NCI-H446 treated with DMSO at 0.1 percent for 48 hours (cell line): Measurements from ENCODE around the gene HS3ST4.
"Not testable (repeated sequence)": the region's sequence is repeated elsewhere in the genome, so short reads cannot be mapped to it uniquely, and the experiment has no call there.

Experiments used
- DNase-seq: peaks from one replicate; lab custom pipeline; 2025; lab: John Stamatoyannopoulos, UW

Gene HS3ST4

DNA sequence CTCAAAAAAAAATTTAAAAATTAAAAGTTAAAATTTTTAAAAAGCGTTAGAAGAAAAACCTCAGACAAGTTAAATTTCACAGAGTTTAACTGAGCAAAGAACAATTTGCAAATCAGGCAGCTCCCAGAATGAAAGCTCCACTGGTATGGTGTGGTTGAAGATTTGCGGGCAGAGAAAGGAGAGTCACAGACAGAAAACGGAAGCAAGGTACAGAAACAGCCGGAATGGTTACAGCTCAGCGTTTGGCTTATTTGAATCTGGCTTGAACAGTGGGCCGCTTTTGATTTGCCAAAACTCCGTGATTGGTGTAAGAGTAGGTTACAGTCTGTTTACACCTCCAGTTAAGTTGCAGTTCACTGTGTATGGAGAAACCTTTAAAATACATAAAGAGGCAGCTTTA, 297.1 kb downstream of the HS3ST4 start:
- no peak for DNase-seq

DNA sequence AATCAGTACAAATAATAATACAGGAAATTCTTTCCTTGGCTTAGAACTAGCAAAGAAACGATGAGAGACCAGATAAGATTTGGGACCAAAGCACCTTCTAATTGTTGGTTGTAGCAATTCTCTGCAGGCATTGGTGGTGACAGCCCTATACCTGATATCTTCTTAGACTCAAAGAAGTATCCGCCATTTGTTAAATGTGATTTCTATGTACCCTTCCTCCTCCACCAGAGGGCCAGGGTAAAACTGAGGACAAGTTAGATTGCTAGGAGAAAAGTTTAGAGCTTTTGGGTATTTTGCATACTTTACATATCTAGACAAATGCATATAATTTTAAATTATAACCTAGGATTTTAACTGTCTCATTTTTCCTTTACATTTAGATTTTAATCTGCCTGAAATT, 304.3 kb downstream of the HS3ST4 start:
- no peak for DNase-seq

DNA sequence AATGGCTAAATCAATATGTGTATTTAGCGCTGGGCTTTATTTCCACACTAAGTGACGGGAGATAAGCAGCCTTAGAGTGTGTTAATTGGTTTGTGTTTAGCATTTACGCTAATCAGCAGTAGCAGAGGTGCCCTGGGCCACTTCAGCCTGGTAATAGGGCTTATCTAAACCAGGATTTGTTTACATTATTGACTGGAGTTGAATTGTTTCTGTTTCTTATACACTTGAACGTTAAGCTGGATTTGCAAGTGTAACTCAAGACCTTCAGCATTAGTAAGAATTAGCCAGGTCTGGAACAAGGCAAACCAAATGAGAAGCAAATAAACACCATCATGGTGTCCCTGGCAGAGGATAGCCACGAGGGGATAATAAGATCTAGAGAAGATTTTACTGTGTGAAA, 313.6 kb downstream of the HS3ST4 start:
- DNase-seq, result no peak

DNA sequence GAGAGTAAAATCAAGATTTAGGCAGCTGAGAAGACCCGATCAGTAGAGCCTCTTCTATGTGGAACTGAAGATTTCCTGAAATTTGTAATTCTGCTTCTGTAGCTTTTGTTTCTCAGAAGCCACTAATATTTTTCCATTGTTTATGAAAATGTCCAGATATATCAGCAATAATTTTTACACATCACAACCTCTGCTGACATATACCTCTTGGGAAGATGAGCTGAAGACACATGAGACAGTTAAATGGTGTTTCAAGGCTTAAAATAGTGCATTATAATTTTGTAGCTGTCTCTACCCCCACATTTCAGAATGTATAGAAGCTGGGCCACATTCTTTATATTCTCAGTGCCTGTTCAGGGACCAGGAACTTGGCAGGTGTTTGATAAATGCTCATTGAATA, 320.6 kb downstream of the HS3ST4 start:
- no peak for DNase-seq

DNA sequence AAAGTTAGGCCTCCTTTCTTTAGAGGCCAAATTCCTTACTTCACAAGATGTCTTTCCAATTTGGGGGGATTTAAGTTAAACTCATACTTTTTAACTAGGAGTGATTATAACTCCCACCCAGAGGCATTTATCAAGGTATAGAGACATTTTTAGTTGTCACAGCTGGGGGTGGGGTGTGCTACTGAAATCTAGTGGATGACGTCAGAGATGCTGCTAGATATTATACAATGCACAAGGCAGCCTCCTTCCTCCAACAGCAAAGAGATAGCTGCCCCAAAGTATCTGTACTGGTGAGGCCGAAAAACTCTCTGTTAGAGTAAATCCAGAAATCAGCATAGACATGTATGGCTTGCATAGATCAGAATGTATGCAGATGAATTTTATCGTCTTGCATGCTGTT, 324.0 kb downstream of the HS3ST4 start:
- no peak for DNase-seq

DNA sequence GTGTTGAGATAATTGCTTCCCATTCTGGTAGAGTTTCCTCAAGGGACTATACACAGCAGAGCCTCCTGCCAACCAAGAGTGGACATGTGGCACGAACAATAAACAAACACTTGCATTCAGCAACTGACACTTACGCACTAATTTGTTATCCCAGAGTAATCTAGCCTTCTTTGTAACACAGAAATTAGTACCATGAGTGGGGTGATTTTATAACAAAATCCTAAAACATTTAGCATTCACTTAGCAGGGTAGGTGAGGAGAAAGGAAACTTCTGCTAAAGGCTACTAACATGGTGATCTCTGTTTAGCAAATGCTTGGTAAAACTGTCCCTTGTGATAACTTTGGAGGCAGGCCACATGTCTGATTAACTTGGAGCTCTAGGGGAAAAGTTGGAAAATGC, 325.2 kb downstream of the HS3ST4 start:
- no peak for DNase-seq

DNA sequence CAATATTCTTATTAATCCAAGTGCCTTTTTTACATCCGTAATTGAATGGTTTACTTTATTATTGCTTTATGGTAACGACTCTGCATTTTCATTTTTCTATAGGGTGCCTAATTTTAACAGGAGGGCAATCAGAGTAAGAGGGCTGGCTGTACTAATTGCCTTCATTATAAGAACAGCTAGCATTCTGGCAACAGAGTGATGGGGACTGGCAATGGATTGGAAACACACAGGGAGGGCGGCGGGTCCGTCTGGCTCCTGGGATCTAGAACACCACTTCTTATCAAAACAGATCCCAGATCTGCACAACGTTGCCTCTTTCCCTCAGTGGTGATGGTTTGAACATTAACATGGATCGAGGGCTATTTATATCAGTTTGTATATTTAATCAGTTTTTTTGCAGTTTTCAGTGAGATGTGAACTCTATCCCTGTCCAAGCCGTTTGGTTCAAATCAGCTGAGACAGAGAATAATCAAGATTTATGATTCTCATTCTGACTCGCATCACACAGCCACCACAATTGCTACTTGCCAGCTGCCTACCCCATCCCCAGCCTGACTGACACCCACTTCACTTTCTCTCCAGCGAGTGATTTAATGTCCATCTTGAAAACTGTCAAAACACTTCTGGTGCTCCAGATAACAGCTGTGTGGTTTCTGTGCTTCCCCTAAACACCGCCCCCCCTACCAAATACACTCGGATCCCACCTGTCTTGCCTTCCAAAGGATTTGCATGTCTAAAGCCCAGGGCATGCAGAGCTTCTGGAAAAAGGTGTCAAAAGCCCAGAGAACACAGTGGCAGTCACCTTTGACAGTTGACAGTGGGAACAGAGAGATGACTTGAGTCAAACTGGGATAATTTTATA, 327.9 kb downstream of the HS3ST4 start:
- no peak for DNase-seq

DNA sequence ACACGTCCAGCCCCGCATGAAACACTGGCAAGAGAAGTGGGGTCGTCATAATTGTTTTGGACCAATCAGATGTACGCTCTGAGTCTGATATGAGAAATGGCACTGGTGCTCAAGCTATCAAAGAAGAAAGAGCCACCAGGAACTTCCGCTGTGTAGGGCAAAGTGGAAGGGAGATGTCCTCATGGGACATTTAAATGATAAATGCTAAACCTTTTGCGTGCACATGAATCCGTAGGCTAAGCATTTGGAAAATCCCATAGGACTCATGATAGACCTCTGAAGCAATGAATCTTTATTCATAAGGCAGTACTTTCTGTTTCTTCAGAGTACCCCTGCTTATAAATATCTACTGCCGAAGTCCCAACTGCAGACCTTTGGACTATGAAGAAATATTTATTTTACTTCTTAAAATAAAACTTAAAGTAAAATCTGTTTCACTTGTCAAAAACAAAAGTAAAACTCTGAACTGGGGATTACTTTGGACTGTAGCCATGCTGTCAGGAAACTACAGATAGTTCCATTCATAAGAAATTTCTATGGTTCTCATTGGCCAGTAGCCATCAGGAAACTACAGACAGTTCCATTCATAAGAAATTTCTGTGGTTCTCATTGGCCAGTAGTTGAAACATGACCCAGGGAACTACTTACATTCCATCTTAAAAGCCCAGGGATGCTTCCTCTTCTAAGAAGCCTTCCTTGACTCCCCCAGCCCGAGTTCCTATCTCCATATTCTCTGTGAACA, 335.1 kb downstream of the HS3ST4 start:
- DNase-seq, result no peak

DNA sequence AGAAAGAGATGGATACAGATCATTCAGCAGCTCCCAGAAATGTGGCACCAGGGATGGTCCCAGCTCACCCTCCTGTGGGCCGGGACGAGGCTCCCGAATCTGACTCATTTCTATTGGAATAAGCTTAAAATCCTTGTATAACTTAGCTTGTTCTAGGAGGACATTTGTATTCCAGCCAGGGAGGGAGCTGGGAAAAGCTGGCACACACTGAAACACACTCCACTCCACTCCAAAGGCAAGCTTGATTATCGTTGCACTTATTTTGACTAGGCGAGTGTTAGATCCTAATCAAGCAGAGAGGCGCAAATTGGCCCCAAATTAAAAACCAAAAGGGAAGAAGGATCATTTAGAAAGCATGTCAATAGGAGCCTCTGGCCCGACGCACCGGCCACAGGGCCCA, 339.5 kb downstream of the HS3ST4 start:
- no peak for DNase-seq

DNA sequence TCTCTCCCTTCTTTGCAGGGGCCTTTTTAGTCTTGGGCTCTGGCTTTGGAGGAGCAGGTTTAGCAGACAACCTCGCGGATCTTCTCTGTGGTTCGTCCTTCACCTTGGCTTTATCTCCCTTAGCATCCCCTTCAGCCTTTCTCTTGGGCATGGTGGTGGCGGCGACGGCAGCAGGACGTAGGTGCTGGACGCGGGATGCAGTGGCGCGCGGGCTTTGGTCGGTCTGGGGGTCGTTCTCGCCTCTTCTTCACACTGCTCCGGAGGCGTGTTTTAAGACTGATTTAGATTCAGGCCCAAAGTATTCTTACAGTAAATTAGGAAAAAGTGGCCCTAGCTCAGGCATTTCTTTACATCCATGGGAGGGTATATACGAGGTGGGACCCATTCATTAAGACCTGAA, 340.9 kb downstream of the HS3ST4 start:
- DNase-seq, result not testable (repeated sequence)

DNA sequence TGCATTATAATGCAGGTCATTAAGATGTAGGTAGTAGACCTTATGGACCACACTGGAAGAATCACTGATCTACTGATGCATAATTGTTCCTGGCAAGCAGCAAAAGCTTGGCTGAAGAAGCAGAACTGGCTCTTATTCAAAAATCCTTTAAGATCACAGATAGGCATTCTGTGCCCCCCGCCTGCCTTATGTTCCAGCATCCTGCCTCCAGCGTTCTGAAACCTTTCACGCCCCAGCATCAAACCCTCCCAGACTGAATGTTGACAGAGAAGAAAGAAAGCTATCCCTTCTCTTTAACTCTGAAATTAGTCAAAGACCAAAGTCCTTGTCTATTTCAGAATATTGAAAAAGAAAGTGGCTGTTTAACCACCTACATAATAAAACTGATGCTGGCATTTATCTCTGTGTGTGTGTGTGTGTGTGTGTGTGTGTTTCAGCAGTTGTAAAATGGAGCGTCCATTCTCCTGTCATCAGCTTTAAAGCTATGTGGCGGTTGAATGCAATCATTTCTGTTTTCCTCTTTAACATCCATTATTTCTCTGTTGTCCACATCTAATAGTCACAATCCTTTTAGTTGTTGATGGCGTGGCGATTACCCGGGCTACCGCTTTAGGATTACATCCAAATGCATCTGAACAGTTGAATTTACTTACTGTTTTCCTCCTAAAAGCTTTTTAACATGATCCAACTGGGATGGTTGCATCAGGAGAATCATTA, 350.4 kb downstream of the HS3ST4 start:
- DNase-seq, result no peak

DNA sequence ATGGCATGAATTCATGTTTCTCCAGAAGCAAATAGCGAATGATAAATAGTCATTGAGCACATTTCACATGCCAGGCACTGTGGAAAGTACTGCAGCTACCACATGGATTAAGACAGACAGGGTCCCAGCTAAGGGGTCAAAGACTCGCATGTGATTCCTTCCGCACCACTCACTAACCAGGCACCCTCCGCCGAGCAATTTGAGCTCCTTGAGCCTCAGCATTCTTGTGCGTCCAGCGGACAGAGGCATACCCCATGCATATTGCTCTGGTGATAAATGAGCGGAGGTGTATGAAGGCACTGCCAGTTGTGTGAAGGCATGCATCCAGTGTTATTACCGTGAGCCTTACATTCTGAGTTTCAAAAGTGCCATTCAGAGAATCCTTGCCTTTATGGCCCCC, 358.7 kb downstream of the HS3ST4 start:
- DNase-seq, result no peak

DNA sequence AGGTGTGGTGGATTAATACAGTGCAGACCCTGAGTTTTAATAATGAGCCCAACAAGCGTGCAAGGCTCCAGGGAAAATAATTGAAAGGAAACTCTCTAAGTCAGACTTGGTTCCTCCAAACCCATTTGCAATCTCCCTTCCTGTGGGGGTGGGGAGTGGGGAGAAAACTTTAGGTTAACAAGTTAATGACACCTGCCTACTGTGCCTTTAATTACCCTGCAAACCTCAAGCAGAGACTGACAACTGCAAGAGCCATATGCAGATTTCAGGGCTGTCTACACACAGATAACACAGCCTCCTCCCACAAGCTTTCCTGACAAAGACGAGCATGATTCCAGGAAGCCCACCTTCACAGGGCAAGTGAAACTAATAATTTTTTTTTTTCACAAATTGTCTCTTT, 359.3 kb downstream of the HS3ST4 start:
- no peak for DNase-seq

DNA sequence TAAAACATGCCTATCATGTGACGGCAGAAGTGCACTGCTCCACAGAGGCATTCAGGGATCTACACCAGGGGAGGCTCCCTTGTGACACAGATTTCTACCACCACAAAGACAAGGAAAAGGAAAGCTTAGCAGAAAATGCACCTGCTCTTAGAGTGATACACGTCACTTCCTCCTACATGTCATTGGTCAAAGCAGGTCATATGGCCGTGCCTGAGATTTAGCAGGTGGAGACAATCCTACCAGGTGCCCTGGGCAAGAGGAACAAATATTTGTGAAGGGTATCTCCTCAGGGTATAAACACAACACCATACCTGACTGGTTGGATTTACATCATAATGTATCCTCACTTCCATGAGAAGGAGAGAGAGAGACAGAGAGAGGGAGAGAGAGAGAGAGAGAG, 362.1 kb downstream of the HS3ST4 start:
- no peak for DNase-seq

DNA sequence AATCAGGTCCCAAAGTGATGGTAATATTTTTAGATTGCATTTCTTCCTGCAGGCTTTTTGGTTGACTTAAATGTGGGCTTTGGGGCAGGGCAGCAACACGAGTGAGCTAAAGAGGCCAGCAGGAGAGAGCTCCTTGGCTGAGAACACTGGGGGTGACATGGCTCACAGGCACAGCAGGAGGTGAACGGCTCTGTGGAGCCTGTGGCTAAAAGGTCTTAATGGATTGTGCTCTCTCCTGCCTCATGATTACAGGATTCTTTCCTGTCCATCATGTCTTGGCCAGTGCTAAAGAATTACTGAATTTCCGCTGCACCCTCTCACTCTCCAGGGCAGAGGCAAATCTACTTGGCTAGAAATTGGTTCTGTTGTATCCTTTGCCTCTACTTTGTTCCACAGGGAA, 366.6 kb downstream of the HS3ST4 start:
- DNase-seq, result no peak

DNA sequence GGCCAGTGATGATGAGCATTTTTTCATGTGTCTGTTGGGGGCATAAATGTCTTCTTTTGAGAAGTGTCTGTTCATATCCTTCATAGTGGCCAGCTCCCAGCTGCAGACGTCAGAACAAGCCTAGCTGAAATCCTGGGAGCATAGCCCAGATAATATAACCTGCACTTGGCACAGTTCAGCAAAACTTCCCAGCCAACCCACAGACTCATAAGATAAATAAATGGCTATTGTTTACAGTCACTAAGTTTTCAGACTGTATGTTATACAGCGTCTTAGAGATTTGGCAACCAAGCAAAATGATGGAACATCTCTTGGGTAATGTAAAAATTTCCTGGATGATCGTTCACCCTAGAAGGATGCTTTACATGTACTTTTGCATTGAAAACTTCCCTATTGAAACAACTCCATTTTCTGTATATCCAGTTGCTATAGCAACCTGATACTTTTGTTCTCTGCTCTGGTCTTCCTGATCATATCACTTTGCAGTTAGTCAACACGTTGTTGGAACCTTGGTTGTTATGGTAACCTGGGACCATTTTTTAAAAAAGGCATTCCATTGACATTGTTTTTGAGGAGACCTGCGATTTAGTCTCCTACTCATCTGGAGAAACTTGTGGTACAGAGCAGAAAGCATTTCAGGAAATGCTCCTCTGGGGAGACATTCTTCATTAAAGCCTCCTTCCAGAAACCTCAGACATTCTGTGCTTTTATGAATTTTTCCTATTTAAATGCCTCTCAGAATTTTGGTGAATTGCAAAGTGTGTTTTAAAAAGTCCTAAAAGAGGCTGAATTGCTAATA, 378.7 kb downstream of the HS3ST4 start:
- no peak for DNase-seq

DNA sequence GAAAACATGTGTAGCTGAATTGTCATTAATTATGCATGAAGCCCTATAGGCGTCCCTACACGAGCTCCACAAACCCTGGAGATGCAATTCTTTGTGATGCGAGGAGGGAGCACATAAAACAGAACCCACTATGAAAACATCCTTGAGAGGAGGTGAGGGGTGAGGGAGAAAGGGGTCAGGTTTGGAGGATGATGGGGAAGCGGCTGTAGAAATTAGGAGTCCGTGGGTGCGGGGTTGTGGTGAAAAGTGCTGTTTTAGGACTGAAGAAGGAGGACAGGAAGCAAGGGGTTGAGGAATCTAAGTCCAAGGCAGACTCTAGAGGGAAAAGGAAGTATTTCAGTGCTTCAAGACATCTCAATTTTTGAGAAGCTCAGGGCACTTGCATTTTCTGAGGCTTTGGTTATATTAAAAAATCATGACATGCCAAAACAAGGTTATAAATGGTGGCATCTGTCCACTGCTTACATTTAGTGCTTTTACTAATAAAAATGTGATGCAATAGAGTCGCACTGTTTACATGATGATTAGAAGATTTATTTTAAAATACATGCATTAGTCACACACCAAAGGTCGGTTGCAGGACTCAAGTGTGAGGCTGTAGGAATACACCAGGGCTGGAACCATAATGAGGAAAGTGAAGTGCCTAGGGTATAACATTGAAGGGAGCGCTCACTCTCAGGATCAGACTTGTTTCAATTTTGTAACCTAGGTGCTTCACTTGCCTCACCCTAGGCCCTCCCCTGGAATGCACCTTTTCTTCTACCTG, 379.5 kb downstream of the HS3ST4 start:
- DNase-seq, result no peak

DNA sequence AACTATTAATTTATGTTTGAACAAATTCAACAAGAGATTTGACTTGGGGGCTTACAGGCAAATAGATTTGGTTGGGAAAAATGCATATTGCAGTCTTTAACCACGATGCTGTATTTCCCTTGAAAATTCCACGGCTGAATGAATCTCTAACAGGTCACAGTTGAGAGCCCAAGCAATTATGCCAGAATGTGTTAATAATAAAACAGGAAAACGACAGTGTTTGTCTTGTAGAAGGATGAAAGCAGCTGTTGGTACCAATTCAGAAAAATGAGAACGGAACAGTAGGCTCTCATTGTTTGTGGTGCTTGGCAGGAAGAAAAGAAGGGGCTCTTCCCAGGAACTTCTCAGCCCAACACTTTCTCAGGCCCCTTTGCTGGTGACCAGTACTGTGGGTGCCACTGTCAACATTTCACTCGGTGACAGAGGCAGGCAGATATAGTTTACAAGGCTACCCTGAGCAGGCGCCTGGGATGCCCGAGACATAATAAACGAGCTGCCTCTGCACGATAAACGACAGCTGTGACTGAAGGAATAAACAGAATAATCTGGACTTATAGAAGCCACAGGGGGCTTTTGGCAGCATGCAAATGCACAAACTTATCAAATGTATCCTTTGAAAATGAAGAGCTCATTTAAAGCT, 387.1 kb downstream of the HS3ST4 start:
- DNase-seq, result no peak

DNA sequence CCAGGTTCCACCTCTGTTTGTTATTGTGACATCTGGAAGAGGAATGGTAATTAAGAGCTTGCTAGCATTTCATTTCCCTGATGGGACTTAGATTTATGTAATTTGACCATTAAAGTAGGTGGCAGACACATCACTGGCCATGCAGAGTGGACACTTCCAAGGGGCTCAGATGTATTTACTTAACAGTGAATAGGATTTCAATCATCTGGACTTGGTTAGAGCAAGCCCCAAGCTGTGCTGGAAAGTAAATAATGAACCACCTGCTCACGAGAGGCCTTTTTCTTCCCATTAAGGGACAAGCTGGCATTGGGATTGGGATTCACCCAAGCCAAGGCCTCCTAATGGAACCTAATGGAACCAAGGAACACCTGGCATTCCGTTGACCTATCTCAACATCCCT, 395.3 kb downstream of the HS3ST4 start:
- DNase-seq, result no peak

DNA sequence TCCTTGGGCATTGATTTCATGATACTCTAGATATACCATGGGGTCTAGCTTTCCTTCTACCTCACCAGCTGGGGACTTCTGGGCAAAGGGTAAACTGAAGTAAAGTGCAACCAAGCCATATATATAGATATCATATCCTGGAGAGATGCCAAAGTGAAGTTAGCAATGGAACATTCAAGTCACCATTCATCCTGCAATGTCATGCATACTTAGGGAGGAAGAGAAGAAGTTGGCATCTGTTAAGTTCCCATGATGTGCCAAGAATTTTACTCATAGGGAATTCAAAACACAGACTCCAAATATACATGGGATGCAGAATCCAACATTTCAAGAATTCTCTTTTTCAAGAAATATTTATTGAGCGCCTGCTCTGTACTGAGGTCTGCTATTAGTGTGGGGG, 399.8 kb downstream of the HS3ST4 start:
- DNase-seq, result no peak

DNA sequence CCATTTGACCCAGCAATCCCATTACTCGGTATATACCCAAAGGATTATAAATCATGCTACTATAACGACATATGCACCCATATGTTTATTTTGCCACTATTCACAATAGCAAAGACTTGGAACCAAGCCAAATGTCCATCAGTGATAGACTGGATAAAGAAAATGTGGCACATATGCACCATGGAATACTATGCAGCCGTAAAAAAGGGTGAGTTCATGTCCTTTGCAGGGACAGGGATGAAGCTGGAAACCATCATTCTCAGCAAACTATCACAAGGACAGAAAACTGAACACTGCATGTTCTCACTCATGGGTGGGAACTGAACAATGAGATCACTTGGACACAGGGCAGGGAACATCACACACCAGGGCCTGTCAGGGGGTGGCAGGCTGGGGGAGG, 406.4 kb downstream of the HS3ST4 start:
- not testable (repeated sequence) for DNase-seq
